Parathyroid adenoma (tissue), 2 donors: Measurements from ENCODE around the gene BIN1.

ENCODE experiments used
- H2AFZ ChIP-seq: fragments of 300-600 bp; sonication (generic); one replicate; pipeline ENCODE4 v1.7.0; 2017; ENCODE audit warnings: antibody characterized with exemption, mild to moderate bottlenecking
- H3K27ac ChIP-seq: fragments of 300-600 bp; sonication (generic); one replicate; pipeline ENCODE4 v1.7.0; 2017
- H3K27me3 ChIP-seq: fragments of 300-600 bp; sonication (generic); one replicate; pipeline ENCODE4 v1.7.0; 2017; ENCODE audit warnings: low read length; ENCODE audit not compliant: control insufficient read depth, insufficient read depth
- H3K36me3 ChIP-seq: fragments of 300-600 bp; sonication (generic); one replicate; pipeline ENCODE4 v1.7.0; 2017; ENCODE audit warnings: low read length; ENCODE audit not compliant: control insufficient read depth, insufficient read depth
- H3K4me1 ChIP-seq: fragments of 300-600 bp; sonication (generic); one replicate; pipeline ENCODE4 v1.7.0; 2017; ENCODE audit warnings: control low read depth
- H3K4me2 ChIP-seq: fragments of 300-600 bp; sonication (generic); one replicate; pipeline ENCODE4 v1.7.0; 2017; ENCODE audit warnings: low read length
- H3K4me3 ChIP-seq: fragments of 300-600 bp; sonication (generic); one replicate; pipeline ENCODE4 v1.7.0; 2017; ENCODE audit warnings: low read depth, low read length
- H3K79me2 ChIP-seq: fragments of 300-600 bp; sonication (generic); one replicate; pipeline ENCODE4 v1.7.0; 2017; ENCODE audit warnings: control low read depth
- H3K9ac ChIP-seq: fragments of 300-600 bp; sonication (generic); one replicate; pipeline ENCODE4 v1.7.0; 2017; ENCODE audit warnings: mild to moderate bottlenecking
- H3K9me3 ChIP-seq: fragments of 300-600 bp; sonication (generic); one replicate; pipeline ENCODE4 v1.7.0; 2017; ENCODE audit warnings: low read length; ENCODE audit not compliant: control insufficient read depth
- TF ChIP-seq, protein P1 (sequence below): fragments of 300-600 bp; sonication (generic); IDR thresholded peaks from one replicate; pipeline ENCODE4 v1.7.0; 2017; ENCODE audit warnings: antibody characterized with exemption, mild to moderate bottlenecking
- donor health status: primary hyperparathyroidism.

BIN1 gene

GRCh38 chr2:127140538-127140937, 33.6 kb upstream of the BIN1 start:
- Histone ChIP-seq H3K27me3 (no peaks in the 10 kb centered on the region), H3K27ac (no peak overlapping the region), H3K4me2 (no peak overlapping the region), H3K36me3 (no peaks in the 10 kb centered on the region), H3K4me1 (no peaks in the 10 kb centered on the region), H3K4me3 (no peak overlapping the region), H3K9ac (no peak overlapping the region), H3K79me2 (no peaks in the 10 kb centered on the region), H3K9me3 (no peaks in the 10 kb centered on the region), H2AFZ (no peak overlapping the region)
- TF ChIP-seq, protein P1, sequence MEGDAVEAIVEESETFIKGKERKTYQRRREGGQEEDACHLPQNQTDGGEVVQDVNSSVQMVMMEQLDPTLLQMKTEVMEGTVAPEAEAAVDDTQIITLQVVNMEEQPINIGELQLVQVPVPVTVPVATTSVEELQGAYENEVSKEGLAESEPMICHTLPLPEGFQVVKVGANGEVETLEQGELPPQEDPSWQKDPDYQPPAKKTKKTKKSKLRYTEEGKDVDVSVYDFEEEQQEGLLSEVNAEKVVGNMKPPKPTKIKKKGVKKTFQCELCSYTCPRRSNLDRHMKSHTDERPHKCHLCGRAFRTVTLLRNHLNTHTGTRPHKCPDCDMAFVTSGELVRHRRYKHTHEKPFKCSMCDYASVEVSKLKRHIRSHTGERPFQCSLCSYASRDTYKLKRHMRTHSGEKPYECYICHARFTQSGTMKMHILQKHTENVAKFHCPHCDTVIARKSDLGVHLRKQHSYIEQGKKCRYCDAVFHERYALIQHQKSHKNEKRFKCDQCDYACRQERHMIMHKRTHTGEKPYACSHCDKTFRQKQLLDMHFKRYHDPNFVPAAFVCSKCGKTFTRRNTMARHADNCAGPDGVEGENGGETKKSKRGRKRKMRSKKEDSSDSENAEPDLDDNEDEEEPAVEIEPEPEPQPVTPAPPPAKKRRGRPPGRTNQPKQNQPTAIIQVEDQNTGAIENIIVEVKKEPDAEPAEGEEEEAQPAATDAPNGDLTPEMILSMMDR: no peak

GRCh38 chr2:127139766-127140165, 32.8 kb upstream of the BIN1 start:
- no peak overlapping the region for H2AFZ ChIP-seq
- H3K27me3 ChIP-seq: no peaks in the 10 kb centered on the region
- no peaks in the 10 kb centered on the region for H3K79me2 ChIP-seq
- H3K4me2 ChIP-seq: no peak overlapping the region
- H3K36me3 ChIP-seq: no peaks in the 10 kb centered on the region
- TF ChIP-seq, protein P1: no peak
- no peak overlapping the region for H3K27ac ChIP-seq
- H3K4me3 ChIP-seq: no peak overlapping the region
- no peaks in the 10 kb centered on the region for H3K9me3 ChIP-seq
- H3K9ac ChIP-seq: no peak overlapping the region
- H3K4me1 ChIP-seq: no peaks in the 10 kb centered on the region

- H2AFZ ChIP-seq: no peak overlapping the region
- H3K9me3 ChIP-seq: no peaks in the 10 kb centered on the region
- no peak overlapping the region for H3K27ac ChIP-seq
- no peak overlapping the region for H3K4me2 ChIP-seq
- no peak overlapping the region for H3K4me3 ChIP-seq
- no peaks in the 10 kb centered on the region for H3K36me3 ChIP-seq
- no peaks in the 10 kb centered on the region for H3K79me2 ChIP-seq
- no peaks in the 10 kb centered on the region for H3K27me3 ChIP-seq
- TF ChIP-seq, protein P1: no peak
- no peaks in the 10 kb centered on the region for H3K4me1 ChIP-seq
- no peak overlapping the region for H3K9ac ChIP-seq
Observed at GRCh38 chr2:127138281-127138680, 31.3 kb upstream of the BIN1 start.

DNA sequence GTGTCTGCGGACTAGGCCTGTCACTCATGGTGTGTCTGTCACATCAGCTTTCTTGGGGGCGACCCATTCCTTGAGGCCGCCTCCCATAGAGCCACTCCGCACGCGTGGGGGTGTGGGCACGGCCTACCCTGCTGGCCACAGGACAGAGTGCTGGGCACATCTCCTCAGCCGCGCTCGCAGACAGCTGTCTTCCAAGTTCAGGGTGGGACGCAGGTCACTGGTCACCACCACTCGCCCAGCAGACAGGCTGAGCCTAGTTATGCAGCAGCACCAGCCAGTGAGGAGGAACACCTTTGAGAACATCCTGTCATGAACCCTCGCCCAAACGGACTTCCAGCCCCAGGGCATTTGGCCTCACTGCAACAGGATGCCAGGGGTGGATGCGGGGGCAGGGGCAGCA, 30.8 kb upstream of the BIN1 start:
- Histone ChIP-seq H3K27ac (no peak overlapping the region), H3K79me2 (no peaks in the 10 kb centered on the region), H3K27me3 (no peaks in the 10 kb centered on the region), H3K9me3 (no peaks in the 10 kb centered on the region), H3K9ac (no peak overlapping the region), H3K4me3 (no peak overlapping the region), H3K4me2 (no peak overlapping the region), H3K4me1 (no peaks in the 10 kb centered on the region), H3K36me3 (no peaks in the 10 kb centered on the region), H2AFZ (no peak overlapping the region)
- TF ChIP-seq, protein P1: no peak

- H3K79me2 ChIP-seq: no peaks in the 10 kb centered on the region
Observed at GRCh38 chr2:127137225-127137624, 30.3 kb upstream of the BIN1 start.

More at GRCh38 chr2:127137225-127137624, 30.3 kb upstream of the BIN1 start:
- TF ChIP-seq, protein P1: no peak
- Histone ChIP-seq H3K4me1 (no peaks in the 10 kb centered on the region), H3K4me3 (no peak overlapping the region), H3K27ac (no peak overlapping the region), H3K27me3 (no peaks in the 10 kb centered on the region), H3K9ac (no peak overlapping the region), H3K4me2 (no peak overlapping the region), H2AFZ (no peak overlapping the region), H3K36me3 (no peaks in the 10 kb centered on the region), H3K9me3 (no peaks in the 10 kb centered on the region)
